K562 (cell line): ENCODE data around the gene RIMOC1. TPM values are rescaled to one million over a fixed set of nuclear protein-coding genes. Genes with fewer than 3 reads are reported as not detected.

Experiments used
- CBFA2T3 ChIP-seq: fragments of 450-650 bp; IDR thresholded peaks from 2 replicates; pipeline ENCODE4 v1.6.1; 2017
- CREB1 ChIP-seq, 2 experiments: sonication (generic) in 1 of 2; formaldehyde crosslinking in 1 of 2; IDR thresholded peaks; 2 replicates each; pipeline versions ENCODE4 v1.6.1 to v1.8.0; 2012 to 2022; ENCODE audit warnings: inconsistent platforms in 1 of 2, mild to moderate bottlenecking in 1 of 2, missing genetic modification reagents in 1 of 2, moderate library complexity in 1 of 2
- DDX20 ChIP-seq: fragments of 450-650 bp; IDR thresholded peaks from 2 replicates; pipeline ENCODE4 v1.6.1; 2016; ENCODE audit warnings: missing genetic modification characterization, low read depth, mild to moderate bottlenecking, missing compliant biosample characterization, moderate library complexity
- ETS2 ChIP-seq: IDR thresholded peaks from 2 replicates; pipeline ENCODE4 v1.6.1; 2016; ENCODE audit warnings: borderline replicate concordance, missing genetic modification characterization, mild to moderate bottlenecking, moderate library complexity, missing compliant biosample characterization; ENCODE audit not compliant: poor library complexity, severe bottlenecking
- FOXJ3 ChIP-seq: sonication (generic); formaldehyde crosslinking; IDR thresholded peaks from 2 replicates; pipeline ENCODE4 v1.4.0; 2020; ENCODE audit warnings: mild to moderate bottlenecking, missing genetic modification reagents
- GATAD2B ChIP-seq: fragments of 450-650 bp; IDR thresholded peaks from 2 replicates; pipeline ENCODE4 v1.6.1; 2017; ENCODE audit warnings: mild to moderate bottlenecking, borderline replicate concordance
- MECOM ChIP-seq: fragments of 250-450 bp; sonication (Bioruptor Pico); IDR thresholded peaks from 2 replicates; pipeline ENCODE4 v1.8.0; 2022; ENCODE audit warnings: inconsistent platforms
- NFIX ChIP-seq: fragments of 250-450 bp; sonication (Bioruptor Pico); IDR thresholded peaks from 2 replicates; pipeline ENCODE4 v1.4.0; 2020; ENCODE audit warnings: low read depth, mild to moderate bottlenecking, moderate library complexity
- NRF1 ChIP-seq, 2 experiments: fragments of 450-650 bp; IDR thresholded peaks in 1 of 2; conservative IDR thresholded peaks in 1 of 2; 2 replicates each; pipeline ENCODE4 v1.6.1; 2014; ENCODE audit warnings: mild to moderate bottlenecking in 2 of 2
- POLR2H ChIP-seq: IDR thresholded peaks from 2 replicates; pipeline ENCODE4 v1.6.1; 2016; ENCODE audit warnings: missing genetic modification characterization, low read depth, mild to moderate bottlenecking, control low read depth, missing compliant biosample characterization, moderate library complexity
- PYGO2 ChIP-seq: fragments of 450-650 bp; IDR thresholded peaks from 2 replicates; pipeline ENCODE4 v1.6.1; 2016; ENCODE audit warnings: mild to moderate bottlenecking, missing genetic modification characterization, moderate library complexity, missing compliant biosample characterization
- TEAD1 ChIP-seq, 2 experiments: fragments of 450-650 bp in 1 of 2; sonication (generic) in 1 of 2; formaldehyde crosslinking; IDR thresholded peaks; 2 replicates each; pipeline versions ENCODE4 v1.4.0 to v1.8.0; 2020 to 2022; ENCODE audit warnings: mild to moderate bottlenecking in 2 of 2, missing genetic modification reagents in 1 of 2
- ZFP1 ChIP-seq: fragments of 450-650 bp; formaldehyde crosslinking; IDR thresholded peaks from 2 replicates; pipeline ENCODE4 v1.4.0; 2020; ENCODE audit warnings: mild to moderate bottlenecking, mixed read lengths
- ZNF23 ChIP-seq: fragments of 250-450 bp; sonication (Bioruptor Pico); IDR thresholded peaks from 2 replicates; pipeline ENCODE4 v1.4.0; 2020; ENCODE audit warnings: mild to moderate bottlenecking
- ZNF507 ChIP-seq: conservative IDR thresholded peaks from 2 replicates; pipeline ENCODE4 v1.6.1; 2017; ENCODE audit warnings: missing genetic modification characterization, missing compliant biosample characterization
- polyA plus RNA-seq, 8 experiments: library from polyadenylated mRNA; depleted of rRNA in 4 of 8; stranded (reverse) in 5 of 8; unstranded in 3 of 8; fragments of >200 nt; fragmentation: Nextera tagmentation in 2 of 8; fragmentation: Illumina TruSeq in 1 of 8; extraction: Ambion mirVana in 2 of 8; extraction: Trizol in 1 of 8; gene quantifications; 2 replicates each; pipeline versions ENCODE4 v1.2.1 to v1.2.3, GENCODE V29; 2011 to 2014; ENCODE audit warnings: inconsistent platforms in 1 of 8, missing spikeins in 1 of 8
- total RNA-seq, 7 experiments: library from RNA; depleted of rRNA in 6 of 7; stranded (reverse); fragments of >200 nt in 6 of 7; fragmentation: Illumina TruSeq in 2 of 7; extraction: Trizol in 2 of 7; gene quantifications; 2 replicates each; pipeline versions ENCODE4 v1.2.1 to v1.2.3, GENCODE V29; 2011 to 2021; ENCODE audit warnings: low replicate concordance in 1 of 7
- TF ChIP-seq, protein P1 (sequence below): fragments of 200-800 bp; sonication (Bioruptor generic); IDR thresholded peaks from 2 replicates; pipeline ENCODE4 v1.6.1; 2017; ENCODE audit warnings: missing genetic modification characterization, missing compliant biosample characterization
- TF ChIP-seq, protein P2 (sequence below): sonication (generic); formaldehyde crosslinking; IDR thresholded peaks from 2 replicates; pipeline ENCODE4 v1.8.0; 2022; ENCODE audit warnings: missing genetic modification reagents, mild to moderate bottlenecking, moderate library complexity, borderline replicate concordance
- TF ChIP-seq, protein P3 (sequence below): fragments of 250-450 bp; sonication (Bioruptor Pico); IDR thresholded peaks from 2 replicates; pipeline ENCODE4 v1.5.1; 2021; ENCODE audit warnings: mild to moderate bottlenecking
- TF ChIP-seq, protein P4 (sequence below), 2 experiments: fragments of 450-650 bp in 1 of 2; IDR thresholded peaks; 2 replicates each; pipeline ENCODE4 v1.6.1; 2011 to 2017; ENCODE audit warnings: low read depth in 2 of 2, antibody characterized with exemption in 1 of 2, borderline replicate concordance in 1 of 2, low read length in 1 of 2, mild to moderate bottlenecking in 1 of 2, mixed read lengths in 1 of 2; ENCODE audit not compliant: control insufficient read depth in 1 of 2
- TF ChIP-seq, protein P5 (sequence below): fragments of 450-650 bp; IDR thresholded peaks from 2 replicates; pipeline ENCODE4 v1.6.1; 2017; ENCODE audit warnings: mild to moderate bottlenecking, moderate library complexity

Gene RIMOC1
- total and polyA plus RNA-seq, 9 of the 15 experiments (the other 6 are each of a cell fraction or from before 2014, with no cell fraction given), result 11.6 to 63.1 (median 30.8) TPM

DNA sequence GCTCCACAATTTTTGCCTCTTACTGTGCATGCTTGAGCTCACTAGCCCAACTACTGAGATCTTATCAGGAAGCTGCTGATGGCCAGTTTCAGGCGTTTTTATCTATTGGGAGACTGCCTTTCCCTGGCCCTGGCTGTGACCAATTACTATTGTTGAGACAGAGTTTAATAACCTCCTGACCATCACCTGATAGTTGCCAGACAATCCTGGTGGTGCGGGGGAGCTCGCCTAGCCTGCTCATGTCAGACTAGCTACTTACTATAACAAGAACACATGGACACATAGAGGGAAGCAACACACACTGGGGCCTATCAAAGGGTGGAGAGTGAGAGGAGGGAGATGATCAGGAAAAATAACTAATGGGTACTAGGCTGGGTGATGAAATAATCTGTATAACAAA, 20.9 kb upstream of the RIMOC1 start (continued):
- TF ChIP-seq, protein P1, sequence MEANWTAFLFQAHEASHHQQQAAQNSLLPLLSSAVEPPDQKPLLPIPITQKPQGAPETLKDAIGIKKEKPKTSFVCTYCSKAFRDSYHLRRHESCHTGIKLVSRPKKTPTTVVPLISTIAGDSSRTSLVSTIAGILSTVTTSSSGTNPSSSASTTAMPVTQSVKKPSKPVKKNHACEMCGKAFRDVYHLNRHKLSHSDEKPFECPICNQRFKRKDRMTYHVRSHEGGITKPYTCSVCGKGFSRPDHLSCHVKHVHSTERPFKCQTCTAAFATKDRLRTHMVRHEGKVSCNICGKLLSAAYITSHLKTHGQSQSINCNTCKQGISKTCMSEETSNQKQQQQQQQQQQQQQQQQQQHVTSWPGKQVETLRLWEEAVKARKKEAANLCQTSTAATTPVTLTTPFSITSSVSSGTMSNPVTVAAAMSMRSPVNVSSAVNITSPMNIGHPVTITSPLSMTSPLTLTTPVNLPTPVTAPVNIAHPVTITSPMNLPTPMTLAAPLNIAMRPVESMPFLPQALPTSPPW, result peak; percentile 21; the same call in 1 of the 2 replicates
- TF ChIP-seq DDX20 (no peak), PYGO2 (no peak), ZNF507 (no peak), NFIX (no peak), CREB1 (IDR thresholded peaks at IDR 0.05) (no peak), CREB1 (CRISPR knock-in tag; IDR thresholded peaks at IDR 0.05) (no peak), ZNF23 (CRISPR knock-in tag) (no peak), ETS2 (tag) (no peak), CBFA2T3 (peak; percentile 91), TEAD1 (CRISPR knock-in tag; IDR thresholded peaks at IDR 0.05) (peak in 1 of 2 experiments; percentile 65; a peak in 1 of 4 replicates), POLR2H (tag) (no peak), GATAD2B (peak; percentile 63; the same call in 1 of the 2 replicates), NRF1 (conservative IDR thresholded peaks at IDR 0.05 in 1 of 2, IDR thresholded peaks at IDR 0.05 in 1 of 2) (peak; percentile 52 to 61), ZFP1 (CRISPR knock-in tag) (no peak), FOXJ3 (no peak), MECOM (CRISPR knock-in tag) (peak; percentile 60)
- TF ChIP-seq, protein P2, sequence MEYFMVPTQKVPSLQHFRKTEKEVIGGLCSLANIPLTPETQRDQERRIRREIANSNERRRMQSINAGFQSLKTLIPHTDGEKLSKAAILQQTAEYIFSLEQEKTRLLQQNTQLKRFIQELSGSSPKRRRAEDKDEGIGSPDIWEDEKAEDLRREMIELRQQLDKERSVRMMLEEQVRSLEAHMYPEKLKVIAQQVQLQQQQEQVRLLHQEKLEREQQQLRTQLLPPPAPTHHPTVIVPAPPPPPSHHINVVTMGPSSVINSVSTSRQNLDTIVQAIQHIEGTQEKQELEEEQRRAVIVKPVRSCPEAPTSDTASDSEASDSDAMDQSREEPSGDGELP (CRISPR knock-in tag), result 0 out of 2 replicates have a peak, but pooled peaks have one; percentile 17
- TF ChIP-seq, protein P3, sequence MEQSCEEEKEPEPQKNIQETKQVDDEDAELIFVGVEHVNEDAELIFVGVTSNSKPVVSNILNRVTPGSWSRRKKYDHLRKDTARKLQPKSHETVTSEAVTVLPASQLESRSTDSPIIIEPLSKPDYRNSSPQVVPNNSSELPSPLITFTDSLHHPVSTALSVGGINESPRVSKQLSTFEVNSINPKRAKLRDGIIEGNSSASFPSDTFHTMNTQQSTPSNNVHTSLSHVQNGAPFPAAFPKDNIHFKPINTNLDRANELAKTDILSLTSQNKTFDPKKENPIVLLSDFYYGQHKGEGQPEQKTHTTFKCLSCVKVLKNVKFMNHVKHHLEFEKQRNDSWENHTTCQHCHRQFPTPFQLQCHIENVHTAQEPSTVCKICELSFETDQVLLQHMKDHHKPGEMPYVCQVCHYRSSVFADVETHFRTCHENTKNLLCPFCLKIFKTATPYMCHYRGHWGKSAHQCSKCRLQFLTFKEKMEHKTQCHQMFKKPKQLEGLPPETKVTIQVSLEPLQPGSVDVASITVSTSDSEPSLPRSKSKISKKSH (CRISPR knock-in tag), result no peak
- TF ChIP-seq, protein P4, sequence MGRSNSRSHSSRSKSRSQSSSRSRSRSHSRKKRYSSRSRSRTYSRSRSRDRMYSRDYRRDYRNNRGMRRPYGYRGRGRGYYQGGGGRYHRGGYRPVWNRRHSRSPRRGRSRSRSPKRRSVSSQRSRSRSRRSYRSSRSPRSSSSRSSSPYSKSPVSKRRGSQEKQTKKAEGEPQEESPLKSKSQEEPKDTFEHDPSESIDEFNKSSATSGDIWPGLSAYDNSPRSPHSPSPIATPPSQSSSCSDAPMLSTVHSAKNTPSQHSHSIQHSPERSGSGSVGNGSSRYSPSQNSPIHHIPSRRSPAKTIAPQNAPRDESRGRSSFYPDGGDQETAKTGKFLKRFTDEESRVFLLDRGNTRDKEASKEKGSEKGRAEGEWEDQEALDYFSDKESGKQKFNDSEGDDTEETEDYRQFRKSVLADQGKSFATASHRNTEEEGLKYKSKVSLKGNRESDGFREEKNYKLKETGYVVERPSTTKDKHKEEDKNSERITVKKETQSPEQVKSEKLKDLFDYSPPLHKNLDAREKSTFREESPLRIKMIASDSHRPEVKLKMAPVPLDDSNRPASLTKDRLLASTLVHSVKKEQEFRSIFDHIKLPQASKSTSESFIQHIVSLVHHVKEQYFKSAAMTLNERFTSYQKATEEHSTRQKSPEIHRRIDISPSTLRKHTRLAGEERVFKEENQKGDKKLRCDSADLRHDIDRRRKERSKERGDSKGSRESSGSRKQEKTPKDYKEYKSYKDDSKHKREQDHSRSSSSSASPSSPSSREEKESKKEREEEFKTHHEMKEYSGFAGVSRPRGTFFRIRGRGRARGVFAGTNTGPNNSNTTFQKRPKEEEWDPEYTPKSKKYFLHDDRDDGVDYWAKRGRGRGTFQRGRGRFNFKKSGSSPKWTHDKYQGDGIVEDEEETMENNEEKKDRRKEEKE (IDR thresholded peaks at IDR 0.05; ENCODE audit: borderline replicate concordance in 1 of 2, control insufficient read depth in 1 of 2, low read depth in 2 of 2, low read length in 1 of 2), result no peak
- TF ChIP-seq, protein P5, sequence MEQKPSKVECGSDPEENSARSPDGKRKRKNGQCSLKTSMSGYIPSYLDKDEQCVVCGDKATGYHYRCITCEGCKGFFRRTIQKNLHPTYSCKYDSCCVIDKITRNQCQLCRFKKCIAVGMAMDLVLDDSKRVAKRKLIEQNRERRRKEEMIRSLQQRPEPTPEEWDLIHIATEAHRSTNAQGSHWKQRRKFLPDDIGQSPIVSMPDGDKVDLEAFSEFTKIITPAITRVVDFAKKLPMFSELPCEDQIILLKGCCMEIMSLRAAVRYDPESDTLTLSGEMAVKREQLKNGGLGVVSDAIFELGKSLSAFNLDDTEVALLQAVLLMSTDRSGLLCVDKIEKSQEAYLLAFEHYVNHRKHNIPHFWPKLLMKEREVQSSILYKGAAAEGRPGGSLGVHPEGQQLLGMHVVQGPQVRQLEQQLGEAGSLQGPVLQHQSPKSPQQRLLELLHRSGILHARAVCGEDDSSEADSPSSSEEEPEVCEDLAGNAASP, result no peak
